Activated T-cell treated with anti-CD3 and anti-CD28 coated beads for 48 hours (primary cell): Measurements from ENCODE around the gene ABAT.
"Not testable (repeated sequence)": the region's sequence is repeated elsewhere in the genome, so short reads cannot be mapped to it uniquely, and the experiment has no call there.

Experiments used
- DNase-seq: peaks from one replicate; pipeline ENCODE4 v3.0.0-alpha.2; 2020; ENCODE audit warnings: low read depth

ABAT gene

DNA sequence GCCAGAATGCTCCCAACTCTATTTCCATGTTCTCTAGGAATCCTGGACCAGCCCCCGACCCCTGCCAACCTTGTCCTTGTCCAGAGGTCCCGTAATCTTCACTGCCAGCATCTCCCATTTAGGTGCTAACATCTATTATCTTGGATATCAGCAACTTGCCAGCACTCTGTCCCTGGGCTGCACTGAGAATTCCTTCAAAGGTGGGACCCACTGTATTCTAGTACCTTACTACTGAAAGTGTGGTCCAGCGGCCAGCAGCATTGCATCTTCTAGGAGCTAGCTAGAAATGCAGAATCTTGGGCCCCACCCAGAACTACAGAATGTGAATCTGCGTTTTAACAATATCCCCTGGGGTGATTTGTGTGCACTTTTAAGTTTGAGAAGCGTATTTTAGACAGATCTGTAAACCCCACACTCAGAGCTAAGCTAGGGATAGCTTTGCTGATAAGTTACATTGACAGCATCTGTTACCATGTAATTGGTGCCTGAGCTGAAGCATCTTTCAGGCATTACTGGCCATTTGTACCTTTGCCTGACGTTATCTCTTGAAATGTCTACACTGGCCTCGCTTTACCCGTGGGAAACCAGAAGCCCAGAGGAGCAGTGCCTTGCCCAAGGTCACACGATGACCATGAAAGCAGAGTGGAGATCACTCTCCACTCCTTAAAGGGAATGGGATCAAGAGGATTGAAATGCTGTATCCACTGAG lies 8.3 kb downstream of the ABAT start:
- DNase-seq: no peak

DNA sequence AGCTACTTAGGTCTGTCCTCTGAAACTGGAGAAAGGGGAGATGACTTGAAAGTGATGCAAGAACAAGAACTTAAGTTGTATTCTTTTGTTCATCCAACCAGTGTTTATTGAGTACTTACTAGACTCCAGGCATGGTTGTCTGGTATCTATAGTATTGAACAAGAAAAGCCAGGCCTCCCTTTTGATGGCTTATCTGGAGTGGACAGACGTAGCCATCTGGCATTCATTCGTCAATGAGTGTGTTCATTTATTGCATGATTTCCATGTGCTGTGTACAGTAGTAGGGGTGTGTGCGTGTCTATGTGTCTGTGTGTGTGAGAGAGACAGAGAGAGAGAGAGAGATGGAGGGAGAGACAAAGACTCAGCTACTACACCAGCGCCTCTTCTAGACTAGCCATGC lies 9.2 kb downstream of the ABAT start:
- no peak for DNase-seq

DNA sequence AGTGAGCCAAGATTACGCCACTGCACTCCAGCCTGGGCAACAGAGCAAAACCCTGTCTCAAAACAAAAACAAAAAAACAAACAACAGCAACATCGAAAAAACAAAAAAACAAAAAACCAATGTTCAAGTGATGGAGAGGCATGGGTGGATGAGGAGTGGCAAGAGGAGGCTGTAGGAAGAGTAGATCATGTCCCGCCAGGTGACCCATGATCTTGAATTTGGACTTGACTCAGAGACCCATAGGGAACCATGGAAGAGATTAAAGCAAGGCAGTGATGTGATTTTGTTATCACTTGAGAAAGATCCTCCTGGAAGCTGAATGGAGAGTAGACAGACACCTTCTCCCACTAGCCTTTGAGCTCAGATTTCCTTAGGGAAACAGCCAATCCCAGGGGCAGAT lies 11.2 kb downstream of the ABAT start:
- no peak for DNase-seq

DNA sequence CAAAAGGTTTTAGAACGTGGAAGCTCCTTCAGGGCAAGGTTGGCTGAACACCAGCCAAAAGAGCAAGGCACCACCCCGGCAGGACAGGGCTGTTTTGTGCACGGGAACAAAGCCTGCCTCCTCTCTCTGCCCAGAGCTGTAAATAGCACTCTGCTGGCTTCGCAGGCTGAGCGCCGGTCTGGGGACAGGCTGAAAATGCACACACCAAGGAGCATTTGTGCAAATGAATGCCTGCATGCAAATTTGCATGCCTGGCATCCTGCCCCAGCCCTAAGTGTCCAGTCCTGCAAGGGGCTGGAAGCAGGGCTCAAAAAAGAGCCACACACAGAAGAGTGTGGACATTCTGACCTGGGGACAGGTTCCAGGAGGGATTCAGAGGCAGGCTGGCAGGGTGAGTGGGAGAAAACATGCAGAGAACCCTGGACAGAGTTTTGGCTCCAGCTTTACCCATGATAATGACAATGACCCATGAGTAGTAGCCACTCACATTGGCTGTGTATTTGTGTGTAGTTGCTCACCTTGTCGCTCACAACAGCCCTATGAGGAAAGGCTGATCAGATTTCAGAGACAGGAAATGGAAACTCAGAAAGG lies 11.7 kb downstream of the ABAT start:
- no peak for DNase-seq

DNA sequence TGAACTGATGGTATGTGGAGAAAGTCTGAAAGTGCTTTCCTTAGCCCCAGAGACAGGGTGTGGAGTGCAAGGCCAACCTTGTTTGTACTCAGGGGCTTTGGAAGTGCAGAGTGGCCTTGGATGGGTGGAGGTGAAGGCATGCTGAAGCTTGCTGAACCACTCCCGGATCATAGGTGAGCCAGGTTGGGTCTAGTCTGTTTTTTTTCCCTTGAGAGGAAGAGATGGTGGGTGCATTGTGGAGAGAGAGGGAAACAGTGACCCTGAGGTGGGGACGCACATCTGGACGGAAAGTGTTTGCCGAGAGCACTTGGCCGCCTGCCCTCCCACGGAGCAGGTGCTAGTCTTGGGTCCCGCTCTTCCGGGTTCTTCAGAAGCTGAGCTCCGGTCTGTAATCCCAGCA lies 12.5 kb downstream of the ABAT start:
- DNase-seq: no peak

DNA sequence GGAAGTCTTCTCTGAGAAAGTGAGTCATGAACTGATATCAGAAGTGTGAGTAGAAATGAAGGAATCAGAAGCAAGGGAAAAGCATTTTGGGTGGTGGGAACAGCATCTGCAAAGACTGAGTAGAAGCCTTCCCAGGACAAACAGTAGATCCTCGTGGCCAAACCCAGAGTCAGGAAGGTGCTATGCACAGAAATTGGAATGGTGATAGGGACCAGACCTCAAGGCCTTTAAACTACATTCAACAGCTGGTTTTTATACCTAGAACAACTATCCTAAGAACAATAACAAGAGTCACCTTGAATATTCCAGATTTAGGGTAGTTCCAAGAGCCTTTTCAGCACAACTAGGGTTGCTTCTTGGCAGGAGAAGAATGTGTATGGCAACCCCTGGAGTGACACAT lies 15.3 kb downstream of the ABAT start:
- DNase-seq: no peak

DNA sequence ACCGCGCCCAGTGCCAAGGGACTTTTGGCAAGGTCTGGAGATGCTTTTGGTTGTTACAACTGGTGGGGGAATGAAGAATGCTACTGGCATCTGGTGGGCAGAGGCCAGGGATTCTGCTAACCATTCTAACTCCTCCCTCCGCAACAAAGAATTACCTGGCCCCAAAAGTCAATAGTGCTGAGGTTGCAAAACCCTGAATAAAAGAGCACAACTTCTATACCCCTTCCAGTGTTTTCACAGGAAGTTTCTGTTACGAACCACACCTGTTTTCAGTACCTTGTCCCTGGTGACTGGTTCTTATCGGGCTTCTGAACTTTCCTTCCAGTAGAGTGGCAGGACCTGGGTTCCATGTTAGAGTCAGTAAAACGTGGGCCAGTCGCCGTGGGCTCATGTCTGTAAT lies 17.3 kb downstream of the ABAT start:
- DNase-seq: no peak

DNA sequence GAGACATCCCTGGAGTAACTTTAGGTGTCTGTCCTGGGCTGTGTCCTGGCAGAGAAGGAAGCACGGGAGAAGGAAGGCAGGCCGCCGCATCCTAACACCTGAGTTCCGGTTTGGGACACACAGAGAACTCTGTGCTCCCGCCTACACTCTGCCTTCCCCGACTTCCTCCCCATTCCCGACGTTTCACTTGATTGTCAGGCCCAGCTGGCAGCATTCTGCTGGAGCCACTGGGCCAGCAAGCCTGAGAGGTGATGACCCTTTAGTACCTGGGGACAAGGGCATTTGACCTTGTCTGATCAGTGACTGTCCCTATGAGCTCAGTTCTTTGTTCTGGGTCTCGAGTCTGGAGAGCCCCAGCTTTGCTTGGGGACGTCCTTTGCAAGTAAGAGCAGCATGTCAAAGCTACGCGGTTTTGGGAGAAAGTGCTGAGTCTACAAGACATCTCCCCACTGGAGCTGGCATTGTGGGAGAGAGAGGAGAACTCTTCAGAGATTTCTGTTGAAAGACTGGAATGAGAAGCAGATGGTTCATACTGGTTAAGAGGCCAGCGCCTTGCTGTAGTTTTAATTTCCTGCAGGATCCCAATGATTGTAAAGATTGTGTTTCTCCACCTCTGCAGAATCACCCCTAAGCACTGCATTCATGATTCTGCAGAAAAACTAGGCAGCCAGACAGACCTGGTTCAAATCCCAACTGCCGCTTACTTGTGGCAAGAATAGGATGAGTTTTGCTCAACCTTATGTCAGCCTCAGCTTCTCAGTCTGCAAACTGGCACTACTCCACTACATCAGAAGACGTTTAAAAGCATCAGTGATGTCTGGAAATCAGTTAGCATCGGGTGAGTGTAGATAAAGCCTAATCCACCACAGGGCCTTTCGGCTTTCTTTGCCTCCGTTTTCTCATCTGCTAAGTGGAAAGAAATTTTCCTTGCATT lies 20.6 kb downstream of the ABAT start:
- DNase-seq: no peak

DNA sequence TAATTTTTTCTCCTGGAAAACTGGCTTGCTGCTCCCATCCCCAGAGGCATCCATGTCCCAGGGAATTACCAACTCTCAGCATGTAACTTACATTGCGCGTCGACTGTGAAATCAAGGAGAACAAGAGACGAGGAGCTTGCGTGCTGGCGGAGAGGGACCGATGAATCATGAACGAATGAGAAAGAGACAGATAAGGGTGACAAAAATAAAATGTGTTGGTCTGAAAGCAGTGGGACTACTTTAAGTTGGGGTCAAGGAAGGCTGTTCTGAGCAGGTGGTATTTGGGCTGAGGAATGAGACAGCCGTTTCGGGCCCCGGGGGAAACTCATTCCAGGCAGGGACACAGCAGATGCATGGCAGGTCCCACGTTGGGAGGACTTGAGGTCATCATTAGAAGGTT lies 22.5 kb downstream of the ABAT start:
- DNase-seq: no peak

DNA sequence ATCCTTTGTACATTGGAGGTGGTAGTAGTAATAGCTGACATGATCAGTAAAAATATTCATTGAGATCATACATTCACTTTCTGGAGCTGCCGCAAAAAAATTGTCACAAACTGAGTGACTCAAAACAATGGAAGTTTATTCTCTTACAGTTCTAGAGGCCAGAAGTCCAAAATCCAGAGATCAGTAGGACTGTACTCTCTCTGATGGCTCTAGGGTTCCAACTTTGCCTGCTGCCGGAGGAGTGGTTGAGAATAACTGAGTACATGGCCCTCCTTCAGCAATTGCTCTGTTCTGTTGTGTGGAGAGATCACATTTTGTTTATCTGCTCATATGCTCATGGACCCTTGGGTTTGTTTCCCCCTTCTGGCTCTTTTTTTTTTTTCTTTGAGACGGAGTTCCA lies 23.5 kb downstream of the ABAT start:
- no peak for DNase-seq

DNA sequence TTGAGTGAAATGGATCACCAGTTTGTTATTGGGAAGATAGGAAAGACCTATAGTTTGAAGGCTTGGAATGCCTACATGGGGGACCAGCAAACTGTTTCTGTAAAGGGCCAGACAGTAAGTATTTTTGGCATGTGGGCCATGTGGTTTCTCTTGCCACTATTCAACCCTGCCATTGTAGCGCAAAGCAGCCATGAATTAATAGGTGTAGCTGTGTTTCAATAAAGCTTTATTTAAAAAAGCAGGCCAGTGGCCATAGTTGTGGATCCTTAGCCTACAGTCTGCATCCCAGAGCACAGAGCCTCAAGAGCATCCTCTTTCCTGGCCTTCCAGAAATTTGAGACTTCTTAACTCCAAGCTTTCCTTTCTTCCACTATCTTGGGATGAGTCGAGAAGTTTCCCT lies 29.3 kb downstream of the ABAT start:
- no peak for DNase-seq

DNA sequence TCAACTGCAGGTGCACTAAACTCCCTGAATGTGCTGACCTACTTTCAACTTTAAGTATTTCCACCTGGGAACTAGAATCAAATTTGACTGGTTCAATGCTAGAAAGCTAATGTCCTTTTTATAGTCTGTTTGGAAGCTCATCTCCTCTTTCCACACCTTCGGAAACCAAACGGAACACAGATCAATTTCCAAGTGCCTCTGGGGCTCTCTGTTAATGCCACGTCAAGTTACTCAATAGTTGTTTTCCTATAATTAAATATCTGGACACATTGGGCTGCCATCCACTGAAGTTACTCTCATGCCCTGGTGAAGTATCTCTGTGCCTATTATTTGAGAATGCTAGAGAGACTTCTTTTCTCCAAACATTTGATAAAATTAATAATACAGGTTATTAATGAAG lies 29.7 kb downstream of the ABAT start:
- no peak for DNase-seq

DNA sequence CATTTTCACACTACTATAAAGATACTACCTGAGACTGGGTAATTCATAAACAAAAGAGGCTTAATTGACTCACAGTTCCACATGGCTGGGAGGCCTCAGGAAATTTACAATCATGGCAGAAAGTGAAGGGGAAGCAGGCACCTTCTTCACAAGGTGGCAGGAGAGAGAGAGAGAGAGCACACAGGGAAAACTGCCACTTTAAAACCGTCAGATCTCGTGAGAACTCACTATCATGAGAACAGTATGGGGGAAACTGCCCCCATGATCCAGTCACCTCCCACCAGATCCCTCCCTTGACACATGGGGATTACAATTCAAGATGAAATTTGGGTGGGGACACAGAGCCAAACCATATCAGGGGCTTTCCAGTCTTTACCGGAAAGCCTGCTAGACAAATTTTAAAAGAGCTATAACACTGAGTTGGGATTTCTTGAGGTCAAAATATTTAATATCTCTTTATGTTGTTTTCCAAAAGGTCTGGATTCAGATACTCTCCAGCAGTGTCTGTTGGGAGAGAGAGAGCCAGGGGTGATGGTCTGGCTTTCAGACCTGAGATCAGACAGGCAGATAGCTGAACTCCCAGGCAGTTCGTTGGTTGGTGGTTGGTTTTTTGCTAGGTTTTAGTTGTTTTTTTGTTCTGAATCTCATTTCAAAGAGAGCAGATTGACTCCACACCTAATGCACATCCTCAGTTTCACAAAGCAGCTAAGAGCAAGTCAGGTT lies 30.8 kb downstream of the ABAT start:
- not testable (repeated sequence) for DNase-seq

DNA sequence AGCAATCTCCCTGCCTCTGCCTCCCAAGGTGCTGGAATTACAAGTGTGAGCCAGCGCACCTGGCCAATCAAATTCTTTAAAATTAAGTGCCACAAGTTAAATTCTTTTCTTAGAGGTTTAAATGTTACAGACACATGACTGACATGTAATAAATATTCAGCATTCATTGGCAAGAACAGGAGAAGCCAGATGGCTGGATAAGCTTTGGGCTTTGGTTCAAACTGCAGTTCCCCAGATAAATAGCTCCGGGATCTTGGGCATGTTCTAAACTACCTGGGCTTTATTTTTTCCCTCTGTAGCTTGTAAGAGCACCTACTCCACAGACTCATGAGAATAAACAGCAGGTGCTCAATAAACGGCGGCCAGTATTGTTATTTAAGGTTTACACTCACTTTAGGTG lies 34.1 kb downstream of the ABAT start:
- DNase-seq: no peak

DNA sequence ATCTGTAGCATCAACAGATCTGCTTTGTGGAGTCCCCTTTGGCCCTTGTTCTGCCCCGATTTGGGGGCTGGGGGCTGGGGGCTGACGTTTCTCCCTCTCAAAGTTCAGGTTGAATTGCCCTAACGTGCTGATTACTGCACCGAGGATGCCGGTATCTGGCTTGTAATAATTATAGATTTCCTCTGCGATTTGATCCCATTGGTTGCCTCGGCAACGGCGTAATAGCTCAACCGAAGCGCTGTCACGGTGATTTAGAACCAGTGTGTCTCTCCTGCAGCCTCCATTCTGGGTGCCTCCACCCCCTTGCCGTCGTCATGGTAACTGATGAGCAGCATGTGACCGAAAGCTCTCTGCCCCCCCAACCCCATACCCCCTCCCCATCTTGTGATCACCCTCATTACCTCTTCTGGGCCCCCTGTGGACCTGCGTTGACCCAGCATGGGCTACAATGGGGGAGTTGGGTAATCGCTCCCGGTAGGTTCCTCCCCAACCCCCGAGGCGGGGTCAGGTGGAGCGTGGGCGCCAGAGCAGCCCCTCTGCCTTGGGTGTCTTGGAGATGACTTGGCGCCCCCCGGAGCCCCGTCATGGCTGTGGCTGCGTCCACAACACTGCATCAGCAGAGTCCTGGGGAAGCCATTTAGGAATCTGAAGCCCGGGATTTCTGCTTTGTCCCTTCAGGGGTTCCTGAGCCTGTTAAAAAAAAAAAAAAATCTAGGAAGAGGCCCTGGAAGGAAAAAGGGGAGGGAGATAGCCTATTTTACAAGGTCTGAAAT lies 38.4 kb downstream of the ABAT start:
- no peak for DNase-seq

DNA sequence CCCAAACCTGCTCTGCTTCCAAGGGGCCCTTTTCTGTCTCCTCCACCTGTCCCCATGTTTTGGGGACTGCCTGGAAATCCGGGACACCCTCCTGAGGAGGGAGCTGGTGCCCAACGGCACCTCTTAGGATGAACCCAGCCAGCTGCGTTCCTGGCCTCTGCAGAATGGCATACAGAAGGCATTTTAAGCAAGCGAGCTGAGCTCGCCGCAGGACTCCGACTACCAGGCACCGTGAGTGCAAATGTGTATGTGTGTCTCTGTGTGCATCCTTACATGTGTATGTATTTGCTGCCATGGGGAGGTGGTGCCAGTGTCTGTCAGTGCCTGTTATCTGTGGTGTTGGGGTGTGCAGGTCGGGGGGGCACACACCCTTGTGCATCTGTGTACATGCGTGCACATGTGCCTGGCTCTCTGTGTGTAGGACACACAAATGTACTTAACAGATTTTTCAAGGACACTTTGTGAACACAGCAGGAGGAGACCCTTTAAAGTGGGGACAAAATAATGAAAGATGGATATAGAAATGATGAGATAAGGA lies 39.3 kb downstream of the ABAT start:
- DNase-seq: no peak

DNA sequence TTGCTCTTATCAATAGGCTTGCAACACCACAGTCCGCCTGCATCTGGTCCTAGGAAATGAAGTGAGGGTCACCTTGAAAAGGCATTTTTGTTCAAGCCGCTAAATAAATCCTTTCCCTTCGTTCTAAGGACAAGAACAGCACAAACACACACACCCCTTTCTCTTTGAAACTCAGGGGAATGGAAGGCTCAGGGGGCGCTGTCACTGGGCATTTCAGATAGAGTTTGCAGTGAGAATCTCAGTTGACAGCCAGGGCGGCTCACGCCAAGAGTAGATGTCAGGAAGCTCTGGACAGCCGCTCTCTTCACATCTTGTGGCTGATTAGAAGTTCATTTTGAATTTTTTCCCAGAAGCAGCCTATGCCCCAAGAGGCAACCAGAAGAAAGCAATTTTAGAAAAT lies 39.8 kb downstream of the ABAT start:
- no peak for DNase-seq

DNA sequence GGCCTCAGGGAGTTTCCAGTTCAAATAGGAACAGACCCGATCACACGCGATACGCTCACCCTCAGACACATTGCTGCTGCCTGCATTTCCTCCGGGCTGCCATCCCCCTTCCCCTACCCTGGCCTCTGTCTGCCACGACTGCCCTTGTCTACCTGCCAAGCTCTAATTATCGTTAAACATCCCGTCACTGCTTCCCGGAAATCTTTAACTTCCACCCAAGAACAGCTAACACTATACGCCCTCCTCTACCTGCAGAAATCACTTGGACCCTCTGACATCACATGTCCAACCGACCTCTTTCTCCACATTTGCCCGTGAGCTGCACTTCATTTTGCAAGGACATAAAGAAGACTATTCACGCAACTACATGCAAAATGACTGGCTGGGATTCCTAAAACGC lies 40.4 kb downstream of the ABAT start:
- DNase-seq: no peak

DNA sequence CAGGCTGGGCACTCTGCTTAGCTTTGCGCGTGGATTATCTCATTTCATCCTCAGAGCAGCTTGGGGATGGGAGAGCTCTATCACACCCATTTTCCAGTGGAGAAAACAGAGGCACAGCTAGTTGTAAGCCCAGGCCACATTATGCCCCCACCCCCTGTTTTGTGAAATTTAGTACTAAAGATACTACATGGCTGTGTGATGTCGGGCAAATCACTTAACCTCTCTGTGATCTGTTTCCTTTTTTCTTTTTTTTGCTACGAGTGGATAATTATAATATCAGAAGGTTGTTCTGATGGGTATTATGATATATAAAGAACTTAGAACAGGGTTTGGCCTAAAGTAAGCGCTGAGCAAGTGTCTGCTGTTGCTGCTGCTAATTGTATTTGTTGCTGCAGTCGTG lies 41.6 kb downstream of the ABAT start:
- no peak for DNase-seq

DNA sequence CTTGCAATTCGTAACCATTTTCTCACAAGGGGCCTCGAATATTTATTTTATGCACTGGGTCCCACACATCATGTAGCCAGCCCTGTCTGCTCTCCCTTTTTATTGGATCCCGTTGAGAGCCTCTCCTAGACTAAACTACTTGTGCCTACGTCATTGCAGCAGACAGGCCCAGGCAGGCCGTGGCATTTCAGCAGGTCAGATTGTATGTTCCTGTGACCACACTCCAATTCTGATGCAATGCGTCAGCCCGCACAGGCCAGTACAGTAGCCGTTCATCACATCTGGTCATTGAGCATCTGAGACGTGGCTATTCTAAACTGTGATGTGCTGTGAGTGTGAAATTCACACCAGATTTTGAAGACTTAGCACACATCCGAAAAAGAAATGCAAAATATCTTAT lies 42.2 kb downstream of the ABAT start:
- no peak for DNase-seq

DNA sequence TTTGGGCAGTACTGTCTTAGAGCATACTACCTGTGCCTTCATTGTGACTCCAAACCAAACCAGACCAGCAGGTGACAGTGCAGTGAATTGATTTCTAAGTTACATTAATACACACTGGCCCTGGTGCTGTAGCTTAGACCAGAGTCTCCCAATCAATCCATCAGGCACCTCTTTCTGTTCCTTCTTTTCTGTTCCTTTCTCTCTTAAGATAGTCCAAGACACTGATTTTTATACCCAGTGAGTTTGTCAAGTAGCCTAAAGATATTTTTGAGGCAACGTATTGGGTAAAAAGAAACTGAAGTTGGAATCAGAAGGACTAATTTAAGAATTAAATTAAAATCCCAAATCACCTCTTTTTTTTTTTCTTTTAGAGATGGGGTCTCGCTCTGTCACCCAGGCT lies 43.1 kb downstream of the ABAT start:
- DNase-seq: no peak
